T follicular helper cell (primary cell): ENCODE results near the gene LASP1NB.
"Not testable (repeated sequence)": the region's sequence is repeated elsewhere in the genome, so short reads cannot be mapped to it uniquely, and the experiment has no call there.

Source experiments
- DNase-seq: peaks from one replicate; pipeline ENCODE4 v3.0.0-alpha.2; 2020; ENCODE audit warnings: low read depth

The LASP1NB gene

GRCh38 chr17:38897176-38897575 lies 28.2 kb upstream of the LASP1NB start:
- no peak for DNase-seq

- no peak for DNase-seq
Observed at GRCh38 chr17:38897671-38898290, 27.6 kb upstream of the LASP1NB start.

GRCh38 chr17:38898291-38898679 lies 27.1 kb upstream of the LASP1NB start:
- no peak for DNase-seq

GRCh38 chr17:38898812-38899348 lies 26.5 kb upstream of the LASP1NB start:
- DNase-seq: peak; percentile 65

- DNase-seq: no peak
Observed at GRCh38 chr17:38899421-38899820, 26.0 kb upstream of the LASP1NB start.

GRCh38 chr17:38900978-38901656 lies 24.3 kb upstream of the LASP1NB start:
- no peak for DNase-seq

- no peak for DNase-seq
Observed at GRCh38 chr17:38903404-38903803, 22.0 kb upstream of the LASP1NB start.

GRCh38 chr17:38904892-38905291 lies 20.5 kb upstream of the LASP1NB start:
- no peak for DNase-seq

GRCh38 chr17:38905375-38905774 lies 20.0 kb upstream of the LASP1NB start:
- no peak for DNase-seq

- DNase-seq: no peak
Observed at GRCh38 chr17:38906460-38907228, 18.8 kb upstream of the LASP1NB start.

- DNase-seq: no peak
Observed at GRCh38 chr17:38907930-38908675, 17.3 kb upstream of the LASP1NB start.

- DNase-seq: no peak
Observed at GRCh38 chr17:38908676-38909181, 16.7 kb upstream of the LASP1NB start.

- DNase-seq: no peak
Observed at GRCh38 chr17:38910325-38910724, 15.1 kb upstream of the LASP1NB start.

GRCh38 chr17:38911081-38911730 lies 14.2 kb upstream of the LASP1NB start:
- no peak for DNase-seq

- DNase-seq: not testable (repeated sequence)
Observed at GRCh38 chr17:38911731-38912081, 13.7 kb upstream of the LASP1NB start.

- DNase-seq: no peak
Observed at GRCh38 chr17:38912221-38912813, 13.1 kb upstream of the LASP1NB start.

- DNase-seq: no peak
Observed at GRCh38 chr17:38914741-38915638, 10.4 kb upstream of the LASP1NB start.

- DNase-seq: no peak
Observed at GRCh38 chr17:38915639-38915995, 9.8 kb upstream of the LASP1NB start.

GRCh38 chr17:38916771-38917170 lies 8.6 kb upstream of the LASP1NB start:
- no peak for DNase-seq

- DNase-seq: no peak
Observed at GRCh38 chr17:38917259-38917658, 8.2 kb upstream of the LASP1NB start.
